ENCODE data around the gene CHID1.

The CHID1 gene

GRCh38 chr11:893008-893654 lies 17.5 kb downstream of the CHID1 start:
- H3K27me3 ChIP-seq (replicated peaks; ENCODE audit: control insufficient read depth, insufficient read depth, low read length), result no peaks in the 10 kb centered on the region
- H3K36me3 ChIP-seq (ENCODE audit: control insufficient read depth, insufficient read depth, low read length, severe bottlenecking), result no peaks in the 10 kb centered on the region
- H3K4me1 ChIP-seq (ENCODE audit: control insufficient read depth, insufficient read depth, low read length), result no peaks in the 10 kb centered on the region
- no peaks in the 10 kb centered on the region for H3K9me3 ChIP-seq (ENCODE audit: control insufficient read depth, low read length)
- H3K4me3 ChIP-seq (ENCODE audit: low read length), result no peak overlapping the region
- H3K9ac ChIP-seq (ENCODE audit: low read length), result no peak overlapping the region
- DNase-seq (ENCODE audit: low read depth), result no peak

GRCh38 chr11:890794-891540 lies 19.6 kb downstream of the CHID1 start:
- H3K9me3 ChIP-seq (ENCODE audit: control insufficient read depth, low read length), result no peaks in the 10 kb centered on the region
- peaks cover 13% of the 10 kb centered on the region for H3K36me3 ChIP-seq (ENCODE audit: control insufficient read depth, insufficient read depth, low read length, severe bottlenecking)
- H3K27me3 ChIP-seq (replicated peaks; ENCODE audit: control insufficient read depth, insufficient read depth, low read length), result no peaks in the 10 kb centered on the region
- no peak overlapping the region for H3K4me3 ChIP-seq (ENCODE audit: low read length)
- DNase-seq (ENCODE audit: low read depth), result no peak
- no peaks in the 10 kb centered on the region for H3K4me1 ChIP-seq (ENCODE audit: control insufficient read depth, insufficient read depth, low read length)
- no peak overlapping the region for H3K9ac ChIP-seq (ENCODE audit: low read length)

DNA sequence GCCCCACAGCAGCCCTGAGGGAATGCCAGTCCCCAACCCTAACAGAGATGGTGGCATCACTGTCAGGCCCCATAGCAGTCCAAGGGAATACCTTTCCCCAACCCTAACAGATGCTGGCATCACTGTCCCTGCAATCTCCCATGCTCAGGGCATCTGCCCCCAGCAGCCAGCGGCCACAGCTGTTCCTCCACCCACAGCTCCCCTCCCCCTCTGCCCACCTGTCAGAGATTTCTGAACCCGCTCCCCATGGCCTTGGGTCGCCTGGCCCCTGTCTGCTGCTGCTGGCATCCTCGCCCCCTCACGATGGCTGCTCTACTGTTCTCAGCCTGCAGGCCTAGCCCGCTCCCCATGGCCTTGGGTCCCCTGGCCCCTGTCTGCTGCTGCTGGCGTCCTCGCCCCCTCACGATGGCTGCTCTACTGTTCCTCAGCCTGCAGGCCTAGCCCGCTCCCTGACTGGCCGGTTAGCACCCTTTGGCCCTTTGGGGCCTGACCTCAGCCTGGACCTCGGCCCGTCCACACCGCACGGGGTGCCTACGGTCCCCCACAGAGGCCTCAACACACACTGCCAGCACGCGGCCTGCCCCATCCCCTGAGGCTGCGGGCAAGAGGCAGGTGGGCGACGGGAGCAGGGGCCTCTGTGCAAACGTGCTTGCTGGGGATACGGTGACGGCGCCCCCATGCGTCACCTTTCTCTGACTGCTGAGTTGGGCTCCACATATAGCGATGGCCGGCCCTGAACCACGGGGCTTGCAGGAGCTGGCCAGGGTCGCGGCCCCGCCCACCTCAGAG lies 20.7 kb downstream of the CHID1 start:
- Histone ChIP-seq H3K4me3 (ENCODE audit: low read length) (no peak overlapping the region), H3K9ac (ENCODE audit: low read length) (no peak overlapping the region), H3K9me3 (ENCODE audit: control insufficient read depth, low read length) (no peaks in the 10 kb centered on the region), H3K4me1 (ENCODE audit: control insufficient read depth, insufficient read depth, low read length) (no peaks in the 10 kb centered on the region), H3K27me3 (replicated peaks; ENCODE audit: control insufficient read depth, insufficient read depth, low read length) (no peaks in the 10 kb centered on the region), H3K36me3 (ENCODE audit: control insufficient read depth, insufficient read depth, low read length, severe bottlenecking) (peaks cover 13% of the 10 kb centered on the region)
- no peak for DNase-seq (ENCODE audit: low read depth)

DNA sequence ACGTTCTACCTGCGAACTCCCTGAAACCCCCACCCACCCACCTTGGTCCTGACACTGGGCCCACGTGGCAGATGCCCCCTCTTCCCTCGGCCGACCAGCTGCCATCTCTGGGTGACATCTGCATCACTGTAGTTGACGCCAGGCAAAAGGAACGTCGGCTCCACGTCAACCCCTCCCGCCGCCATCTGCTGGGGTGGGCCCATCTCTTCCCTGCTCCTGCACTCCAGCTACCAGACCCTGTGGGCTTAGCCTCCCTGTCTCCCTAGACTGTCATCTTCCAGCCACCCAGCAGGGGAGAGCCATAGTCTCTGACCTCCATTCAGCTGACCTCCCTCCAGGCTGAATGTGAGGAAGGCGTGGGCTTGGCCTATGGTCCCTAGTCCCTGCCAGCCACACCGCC lies 21.4 kb downstream of the CHID1 start:
- H3K27me3 ChIP-seq (replicated peaks; ENCODE audit: control insufficient read depth, insufficient read depth, low read length), result no peaks in the 10 kb centered on the region
- H3K4me1 ChIP-seq (ENCODE audit: control insufficient read depth, insufficient read depth, low read length), result no peaks in the 10 kb centered on the region
- no peak for DNase-seq (ENCODE audit: low read depth)
- peaks cover 13% of the 10 kb centered on the region for H3K36me3 ChIP-seq (ENCODE audit: control insufficient read depth, insufficient read depth, low read length, severe bottlenecking)
- H3K9me3 ChIP-seq (ENCODE audit: control insufficient read depth, low read length), result no peaks in the 10 kb centered on the region
- H3K4me3 ChIP-seq (ENCODE audit: low read length), result no peak overlapping the region
- H3K9ac ChIP-seq (ENCODE audit: low read length), result no peak overlapping the region

- Histone ChIP-seq H3K4me3 (ENCODE audit: low read length) (no peak overlapping the region), H3K27me3 (replicated peaks; ENCODE audit: control insufficient read depth, insufficient read depth, low read length) (no peaks in the 10 kb centered on the region), H3K4me1 (ENCODE audit: control insufficient read depth, insufficient read depth, low read length) (no peaks in the 10 kb centered on the region), H3K36me3 (ENCODE audit: control insufficient read depth, insufficient read depth, low read length, severe bottlenecking) (peaks cover 13% of the 10 kb centered on the region), H3K9me3 (ENCODE audit: control insufficient read depth, low read length) (no peaks in the 10 kb centered on the region), H3K9ac (ENCODE audit: low read length) (no peak overlapping the region)
- no peak for DNase-seq (ENCODE audit: low read depth)
Measured at GRCh38 chr11:888310-889212, 22.0 kb downstream of the CHID1 start.

GRCh38 chr11:887589-887988 lies 23.0 kb downstream of the CHID1 start:
- Histone ChIP-seq H3K36me3 (ENCODE audit: control insufficient read depth, insufficient read depth, low read length, severe bottlenecking) (peaks cover 13% of the 10 kb centered on the region), H3K4me3 (ENCODE audit: low read length) (no peak overlapping the region), H3K9ac (ENCODE audit: low read length) (no peak overlapping the region), H3K27me3 (replicated peaks; ENCODE audit: control insufficient read depth, insufficient read depth, low read length) (no peaks in the 10 kb centered on the region), H3K9me3 (ENCODE audit: control insufficient read depth, low read length) (no peaks in the 10 kb centered on the region), H3K4me1 (ENCODE audit: control insufficient read depth, insufficient read depth, low read length) (no peaks in the 10 kb centered on the region)
- no peak for DNase-seq (ENCODE audit: low read depth)

GRCh38 chr11:886568-886967 lies 24.0 kb downstream of the CHID1 start:
- DNase-seq (ENCODE audit: low read depth), result no peak
- Histone ChIP-seq H3K4me1 (ENCODE audit: control insufficient read depth, insufficient read depth, low read length) (no peaks in the 10 kb centered on the region), H3K27me3 (replicated peaks; ENCODE audit: control insufficient read depth, insufficient read depth, low read length) (no peaks in the 10 kb centered on the region), H3K36me3 (ENCODE audit: control insufficient read depth, insufficient read depth, low read length, severe bottlenecking) (peaks cover 13% of the 10 kb centered on the region), H3K9me3 (ENCODE audit: control insufficient read depth, low read length) (no peaks in the 10 kb centered on the region), H3K4me3 (ENCODE audit: low read length) (no peak overlapping the region), H3K9ac (ENCODE audit: low read length) (no peak overlapping the region)

- no peak for DNase-seq (ENCODE audit: low read depth)
- Histone ChIP-seq H3K36me3 (ENCODE audit: control insufficient read depth, insufficient read depth, low read length, severe bottlenecking) (peaks cover 22% of the 10 kb centered on the region), H3K27me3 (replicated peaks; ENCODE audit: control insufficient read depth, insufficient read depth, low read length) (no peaks in the 10 kb centered on the region), H3K4me3 (ENCODE audit: low read length) (no peak overlapping the region), H3K9ac (ENCODE audit: low read length) (no peak overlapping the region), H3K9me3 (ENCODE audit: control insufficient read depth, low read length) (no peaks in the 10 kb centered on the region), H3K4me1 (ENCODE audit: control insufficient read depth, insufficient read depth, low read length) (no peaks in the 10 kb centered on the region)
Measured at GRCh38 chr11:884578-885070, 26.0 kb downstream of the CHID1 start.

- DNase-seq (ENCODE audit: low read depth), result no peak
- H3K36me3 ChIP-seq (ENCODE audit: control insufficient read depth, insufficient read depth, low read length, severe bottlenecking), result peaks cover 28% of the 10 kb centered on the region
- H3K9me3 ChIP-seq (ENCODE audit: control insufficient read depth, low read length), result no peaks in the 10 kb centered on the region
- H3K9ac ChIP-seq (ENCODE audit: low read length), result no peak overlapping the region
- no peaks in the 10 kb centered on the region for H3K27me3 ChIP-seq (replicated peaks; ENCODE audit: control insufficient read depth, insufficient read depth, low read length)
- no peak overlapping the region for H3K4me3 ChIP-seq (ENCODE audit: low read length)
- H3K4me1 ChIP-seq (ENCODE audit: control insufficient read depth, insufficient read depth, low read length), result no peaks in the 10 kb centered on the region
Measured at GRCh38 chr11:883527-883926, 27.1 kb downstream of the CHID1 start.

- Histone ChIP-seq H3K4me1 (ENCODE audit: control insufficient read depth, insufficient read depth, low read length) (no peaks in the 10 kb centered on the region), H3K9me3 (ENCODE audit: control insufficient read depth, low read length) (no peaks in the 10 kb centered on the region), H3K9ac (ENCODE audit: low read length) (no peak overlapping the region), H3K4me3 (ENCODE audit: low read length) (no peak overlapping the region), H3K36me3 (ENCODE audit: control insufficient read depth, insufficient read depth, low read length, severe bottlenecking) (peaks cover 27% of the 10 kb centered on the region), H3K27me3 (replicated peaks; ENCODE audit: control insufficient read depth, insufficient read depth, low read length) (no peaks in the 10 kb centered on the region)
- peak; percentile 14 for DNase-seq (ENCODE audit: low read depth)
Measured at GRCh38 chr11:882596-882995, 28.0 kb downstream of the CHID1 start.
